Muscle of leg (tissue), 11 donors: Measurements from ENCODE around the gene ZNF580. TPM values are rescaled to one million over a fixed set of nuclear protein-coding genes. Genes with fewer than 3 reads are reported as not detected.

Experiments
- DNase-seq: peaks from one replicate; pipeline ENCODE4 v3.0.0; 2013
- H3K27ac ChIP-seq: one replicate; pipeline ENCODE4 v1.5.1; 2013; ENCODE audit warnings: mild to moderate bottlenecking, low read length, control low read depth
- H3K27me3 ChIP-seq: one replicate; pipeline ENCODE4 v1.6.1; 2013; ENCODE audit warnings: low read length; ENCODE audit not compliant: control insufficient read depth, insufficient read depth
- H3K36me3 ChIP-seq: one replicate; pipeline ENCODE4 v1.6.1; 2013; ENCODE audit warnings: low read length; ENCODE audit not compliant: control insufficient read depth, insufficient read depth
- H3K4me1 ChIP-seq: one replicate; pipeline ENCODE4 v1.6.1; 2013; ENCODE audit warnings: low read length; ENCODE audit not compliant: control insufficient read depth, insufficient read depth
- H3K4me3 ChIP-seq: one replicate; pipeline ENCODE4 v1.5.1; 2013; ENCODE audit warnings: low read length, control low read depth
- H3K9me3 ChIP-seq: replicated peaks from 2 replicates; pipeline ENCODE4 v1.6.1; 2013; ENCODE audit warnings: low read depth, low read length; ENCODE audit not compliant: control insufficient read depth
- WGBS: methylation state at CpG from one replicate; pipeline ENCODE4 v1.1.5; 2013; ENCODE audit warnings: missing lambda C conversion rate; ENCODE audit not compliant: insufficient coverage; 5-methylcytosine and 5-hydroxymethylcytosine counted together
- polyA plus RNA-seq, 8 donors: library from polyadenylated mRNA; unstranded; fragments of 120-200 nt; gene quantifications; one replicate each; pipeline versions ENCODE4 v1.2.1 to v1.2.3, GENCODE V29; 2013; ENCODE audit warnings: inconsistent platforms in 1 of 8, low replicate concordance in 1 of 8; ENCODE audit not compliant: insufficient read length in 8 of 8, insufficient read depth in 1 of 8
- total RNA-seq: library from RNA; stranded (reverse); fragments of 120-200 nt; gene quantifications from one replicate; pipeline ENCODE4 v1.2.4, GENCODE V29; 2013

Gene ZNF580
- total and polyA plus RNA-seq, 9 donors, result 5.6 to 28.5 (median 23.3) TPM

GRCh38 chr19:55691561-55692481, 51.0 kb downstream of the ZNF580 start:
- Histone ChIP-seq H3K27ac (no peak overlapping the region), H3K27me3 (no peaks in the 10 kb centered on the region), H3K36me3 (peaks cover 77% of the 10 kb centered on the region), H3K9me3 (no peaks in the 10 kb centered on the region), H3K4me3 (no peak overlapping the region), H3K4me1 (peaks cover 22% of the 10 kb centered on the region)
- 82% methylated on average over 28 of the region's 31 CpGs for WGBS
- DNase-seq, result no peak

GRCh38 chr19:55692681-55693081, 51.9 kb downstream of the ZNF580 start:
- H3K27ac ChIP-seq, result no peak overlapping the region
- H3K27me3 ChIP-seq, result no peaks in the 10 kb centered on the region
- H3K9me3 ChIP-seq, result no peaks in the 10 kb centered on the region
- H3K36me3 ChIP-seq, result peaks cover 77% of the 10 kb centered on the region
- WGBS, result 79% methylated on average over 9 of the region's 19 CpGs
- no peak overlapping the region for H3K4me3 ChIP-seq
- DNase-seq, result no peak
- H3K4me1 ChIP-seq, result peaks cover 18% of the 10 kb centered on the region

Other genes starting within 250 kb of the ZNF580 start
- gene UBE2S, start 233.2 kb upstream of the ZNF580 start, total RNA-seq, result 31.4 TPM
- gene UBE2S, start 233.2 kb upstream of the ZNF580 start, polyA plus RNA-seq, result 10 to 100 TPM; 40.8 to 70.1 (median 60.1) TPM
- under 0.01 TPM for gene SHISA7, start 197.7 kb upstream of the ZNF580 start, total RNA-seq
- under 1 TPM; 0.08 to 0.32 (median 0.17) TPM for gene SHISA7, start 197.7 kb upstream of the ZNF580 start, polyA plus RNA-seq
- gene ISOC2, start 179.4 kb upstream of the ZNF580 start, total RNA-seq, result 35.8 TPM
- gene ISOC2, start 179.4 kb upstream of the ZNF580 start, polyA plus RNA-seq, result 10 to 100 TPM; 31.8 to 39.1 (median 35.1) TPM
- not detected for gene C19orf85, start 176.3 kb upstream of the ZNF580 start, total RNA-seq
- gene C19orf85, start 176.3 kb upstream of the ZNF580 start, polyA plus RNA-seq, result not detected
- gene ZNF628, start 164.4 kb upstream of the ZNF580 start, total RNA-seq, result 1.6 TPM
- 1 to 10 TPM; 2.8 to 5.1 (median 3.8) TPM for gene ZNF628, start 164.4 kb upstream of the ZNF580 start, polyA plus RNA-seq
- gene NAT14, start 155.8 kb upstream of the ZNF580 start, total RNA-seq, result 30.0 TPM
- 10 to 100 TPM; 23.5 to 44.1 (median 29.5) TPM for gene NAT14, start 155.8 kb upstream of the ZNF580 start, polyA plus RNA-seq
- gene SSC5D, start 152.6 kb upstream of the ZNF580 start, total RNA-seq, result 20.0 TPM
- 10 to 100 TPM in 6 of 8 donors, 1 to 10 TPM in 2; 7.9 to 54.8 (median 24.7) TPM for gene SSC5D, start 152.6 kb upstream of the ZNF580 start, polyA plus RNA-seq
- gene SBK2, start 103.9 kb upstream of the ZNF580 start, total RNA-seq, result 0.89 TPM
- 1 to 10 TPM; 3.0 to 9.7 (median 3.7) TPM for gene SBK2, start 103.9 kb upstream of the ZNF580 start, polyA plus RNA-seq
- 0.13 TPM for gene SBK3, start 95.5 kb upstream of the ZNF580 start, total RNA-seq
- under 1 TPM in 5 of 8 donors, not detected in 3; 0.10 to 0.29 (median 0.15) TPM for gene SBK3, start 95.5 kb upstream of the ZNF580 start, polyA plus RNA-seq
- gene ZNF579, start 60.2 kb upstream of the ZNF580 start, total RNA-seq, result 4.7 TPM
- 10 to 100 TPM; 11.0 to 18.5 (median 14.1) TPM for gene ZNF579, start 60.2 kb upstream of the ZNF580 start, polyA plus RNA-seq
- gene FIZ1, start 41.5 kb upstream of the ZNF580 start, total RNA-seq, result 3.7 TPM
- 10 to 100 TPM; 10.7 to 15.1 (median 12.7) TPM for gene FIZ1, start 41.5 kb upstream of the ZNF580 start, polyA plus RNA-seq
- gene ZNF524, start 40.7 kb upstream of the ZNF580 start, total RNA-seq, result 9.3 TPM
- gene ZNF524, start 40.7 kb upstream of the ZNF580 start, polyA plus RNA-seq, result 10 to 100 TPM in 1 of 8 donors, 1 to 10 TPM in 7; 7.0 to 11.6 (median 9.0) TPM
- 1.2 TPM for gene ZNF865, start 35.4 kb upstream of the ZNF580 start, total RNA-seq
- gene ZNF865, start 35.4 kb upstream of the ZNF580 start, polyA plus RNA-seq, result 1 to 10 TPM; 6.9 to 9.9 (median 7.8) TPM
- gene ZNF784, start 16.4 kb upstream of the ZNF580 start, total RNA-seq, result 5.3 TPM
- gene ZNF784, start 16.4 kb upstream of the ZNF580 start, polyA plus RNA-seq, result 1 to 10 TPM; 6.6 to 9.8 (median 8.7) TPM
- 15.1 TPM for gene ZNF581, start 2.6 kb downstream of the ZNF580 start, total RNA-seq
- 10 to 100 TPM; 23.4 to 37.6 (median 27.0) TPM for gene ZNF581, start 2.6 kb downstream of the ZNF580 start, polyA plus RNA-seq
- 5.3 TPM for gene CCDC106, start 7.2 kb downstream of the ZNF580 start, total RNA-seq
- gene CCDC106, start 7.2 kb downstream of the ZNF580 start, polyA plus RNA-seq, result 10 to 100 TPM; 12.9 to 16.4 (median 15.3) TPM
- gene U2AF2, start 14.0 kb downstream of the ZNF580 start, total RNA-seq, result 70.2 TPM
- gene U2AF2, start 14.0 kb downstream of the ZNF580 start, polyA plus RNA-seq, result 100 to 1,000 TPM; 103 to 156 (median 130) TPM
- 21.8 TPM for gene EPN1, start 34.2 kb downstream of the ZNF580 start, total RNA-seq
- 100 to 1,000 TPM in 2 of 8 donors, 10 to 100 TPM in 6; 84.4 to 114 (median 93.8) TPM for gene EPN1, start 34.2 kb downstream of the ZNF580 start, polyA plus RNA-seq
- gene NLRP9, start 97.4 kb downstream of the ZNF580 start, total RNA-seq, result not detected
- not detected for gene NLRP9, start 97.4 kb downstream of the ZNF580 start, polyA plus RNA-seq
- 0.62 TPM for gene RFPL4A, start 118.1 kb downstream of the ZNF580 start, total RNA-seq
- gene RFPL4A, start 118.1 kb downstream of the ZNF580 start, polyA plus RNA-seq, result under 1 TPM in 5 of 8 donors, not detected in 3; 0.23 to 0.86 (median 0.51) TPM
- gene RFPL4AL1, start 128.1 kb downstream of the ZNF580 start, total RNA-seq, result 0.66 TPM
- gene RFPL4AL1, start 128.1 kb downstream of the ZNF580 start, polyA plus RNA-seq, result 1 to 10 TPM in 1 of 8 donors, under 1 TPM in 5, not detected in 2; 0.22 to 1.2 (median 0.56) TPM
- gene NLRP11, start 191.0 kb downstream of the ZNF580 start, total RNA-seq, result not detected
- gene NLRP11, start 191.0 kb downstream of the ZNF580 start, polyA plus RNA-seq, result under 1 TPM in 1 of 8 donors, not detected in 7; 0.04 TPM
- gene NLRP4, start 195.5 kb downstream of the ZNF580 start, total RNA-seq, result not detected
- not detected for gene NLRP4, start 195.5 kb downstream of the ZNF580 start, polyA plus RNA-seq